ENCODE results near the gene ST7. TPM values are rescaled to one million over a fixed set of nuclear protein-coding genes. Genes with fewer than 3 reads are reported as not detected.

ST7 gene
- total RNA-seq, 1 experiment from 2014 or later = 9.7 TPM

- DNase-seq = no peak
- Histone ChIP-seq H3K4me3 (ENCODE audit: insufficient read depth, low read depth, low read length) (no peak overlapping the region), H3K27me3 (ENCODE audit: control insufficient read depth, insufficient read depth, low read length) (no peaks in the 10 kb centered on the region), H3K36me3 (replicated peaks; ENCODE audit: control insufficient read depth, insufficient read depth, low read length) (no peaks in the 10 kb centered on the region)
These were observed 257.6 kb downstream of the ST7 start for GRCh38 chr7:117210908-117211307.

GRCh38 chr7:117211614-117212013, 258.3 kb downstream of the ST7 start:
- no peak for DNase-seq
- H3K36me3 ChIP-seq (replicated peaks; ENCODE audit: control insufficient read depth, insufficient read depth, low read length) = no peaks in the 10 kb centered on the region

GRCh38 chr7:117212969-117213877, 259.9 kb downstream of the ST7 start:
- Histone ChIP-seq H3K36me3 (replicated peaks; ENCODE audit: control insufficient read depth, insufficient read depth, low read length) (no peaks in the 10 kb centered on the region), H3K4me3 (ENCODE audit: insufficient read depth, low read depth, low read length) (no peak overlapping the region), H3K27me3 (ENCODE audit: control insufficient read depth, insufficient read depth, low read length) (no peaks in the 10 kb centered on the region)
- peak; percentile 64 for DNase-seq

More at GRCh38 chr7:117211614-117212013, 258.3 kb downstream of the ST7 start:
- Histone ChIP-seq H3K4me3 (ENCODE audit: insufficient read depth, low read depth, low read length) (no peak overlapping the region), H3K27me3 (ENCODE audit: control insufficient read depth, insufficient read depth, low read length) (no peaks in the 10 kb centered on the region)

GRCh38 chr7:117216010-117216409, 262.7 kb downstream of the ST7 start:
- Histone ChIP-seq H3K4me3 (ENCODE audit: insufficient read depth, low read depth, low read length) (no peak overlapping the region), H3K27me3 (ENCODE audit: control insufficient read depth, insufficient read depth, low read length) (no peaks in the 10 kb centered on the region), H3K36me3 (replicated peaks; ENCODE audit: control insufficient read depth, insufficient read depth, low read length) (no peaks in the 10 kb centered on the region)
- no peak for DNase-seq

GRCh38 chr7:117216436-117217069, 263.3 kb downstream of the ST7 start:
- H3K4me3 ChIP-seq (ENCODE audit: insufficient read depth, low read depth, low read length) = no peak overlapping the region
- DNase-seq = no peak
- no peaks in the 10 kb centered on the region for H3K36me3 ChIP-seq (replicated peaks; ENCODE audit: control insufficient read depth, insufficient read depth, low read length)
- no peaks in the 10 kb centered on the region for H3K27me3 ChIP-seq (ENCODE audit: control insufficient read depth, insufficient read depth, low read length)

GRCh38 chr7:117217106-117218035, 264.1 kb downstream of the ST7 start:
- Histone ChIP-seq H3K36me3 (replicated peaks; ENCODE audit: control insufficient read depth, insufficient read depth, low read length) (no peaks in the 10 kb centered on the region), H3K27me3 (ENCODE audit: control insufficient read depth, insufficient read depth, low read length) (no peaks in the 10 kb centered on the region), H3K4me3 (ENCODE audit: insufficient read depth, low read depth, low read length) (no peak overlapping the region)
- DNase-seq = no peak

- Histone ChIP-seq H3K4me3 (ENCODE audit: insufficient read depth, low read depth, low read length) (no peak overlapping the region), H3K27me3 (ENCODE audit: control insufficient read depth, insufficient read depth, low read length) (no peaks in the 10 kb centered on the region), H3K36me3 (replicated peaks; ENCODE audit: control insufficient read depth, insufficient read depth, low read length) (no peaks in the 10 kb centered on the region)
- DNase-seq = no peak
These were observed 265.4 kb downstream of the ST7 start for GRCh38 chr7:117218700-117219099.

GRCh38 chr7:117219485-117219884, 266.2 kb downstream of the ST7 start:
- H3K36me3 ChIP-seq (replicated peaks; ENCODE audit: control insufficient read depth, insufficient read depth, low read length) = no peaks in the 10 kb centered on the region
- no peaks in the 10 kb centered on the region for H3K27me3 ChIP-seq (ENCODE audit: control insufficient read depth, insufficient read depth, low read length)
- DNase-seq = no peak
- no peak overlapping the region for H3K4me3 ChIP-seq (ENCODE audit: insufficient read depth, low read depth, low read length)

GRCh38 chr7:117220836-117221235, 267.5 kb downstream of the ST7 start:
- Histone ChIP-seq H3K4me3 (ENCODE audit: insufficient read depth, low read depth, low read length) (no peak overlapping the region), H3K36me3 (replicated peaks; ENCODE audit: control insufficient read depth, insufficient read depth, low read length) (no peaks in the 10 kb centered on the region), H3K27me3 (ENCODE audit: control insufficient read depth, insufficient read depth, low read length) (no peaks in the 10 kb centered on the region)
- DNase-seq = peak; percentile 43

GRCh38 chr7:117225536-117225935, 272.2 kb downstream of the ST7 start:
- Histone ChIP-seq H3K36me3 (replicated peaks; ENCODE audit: control insufficient read depth, insufficient read depth, low read length) (no peaks in the 10 kb centered on the region), H3K4me3 (ENCODE audit: insufficient read depth, low read depth, low read length) (no peak overlapping the region), H3K27me3 (ENCODE audit: control insufficient read depth, insufficient read depth, low read length) (no peaks in the 10 kb centered on the region)
- no peak for DNase-seq

GRCh38 chr7:117227091-117227490, 273.8 kb downstream of the ST7 start:
- H3K4me3 ChIP-seq (ENCODE audit: insufficient read depth, low read depth, low read length) = no peak overlapping the region
- no peaks in the 10 kb centered on the region for H3K36me3 ChIP-seq (replicated peaks; ENCODE audit: control insufficient read depth, insufficient read depth, low read length)
- DNase-seq = no peak
- H3K27me3 ChIP-seq (ENCODE audit: control insufficient read depth, insufficient read depth, low read length) = no peaks in the 10 kb centered on the region

GRCh38 chr7:117229350-117229749, 276.0 kb downstream of the ST7 start:
- H3K4me3 ChIP-seq (ENCODE audit: insufficient read depth, low read depth, low read length) = no peak overlapping the region
- DNase-seq = no peak
- no peaks in the 10 kb centered on the region for H3K36me3 ChIP-seq (replicated peaks; ENCODE audit: control insufficient read depth, insufficient read depth, low read length)
- H3K27me3 ChIP-seq (ENCODE audit: control insufficient read depth, insufficient read depth, low read length) = no peaks in the 10 kb centered on the region

GRCh38 chr7:117230276-117231046, 277.2 kb downstream of the ST7 start:
- no peak for DNase-seq
- Histone ChIP-seq H3K4me3 (ENCODE audit: insufficient read depth, low read depth, low read length) (no peak overlapping the region), H3K27me3 (ENCODE audit: control insufficient read depth, insufficient read depth, low read length) (no peaks in the 10 kb centered on the region), H3K36me3 (replicated peaks; ENCODE audit: control insufficient read depth, insufficient read depth, low read length) (no peaks in the 10 kb centered on the region)

- DNase-seq = no peak
- Histone ChIP-seq H3K27me3 (ENCODE audit: control insufficient read depth, insufficient read depth, low read length) (no peaks in the 10 kb centered on the region), H3K36me3 (replicated peaks; ENCODE audit: control insufficient read depth, insufficient read depth, low read length) (no peaks in the 10 kb centered on the region), H3K4me3 (ENCODE audit: insufficient read depth, low read depth, low read length) (no peak overlapping the region)
These were observed 277.7 kb downstream of the ST7 start for GRCh38 chr7:117231047-117231359.

Data from H7 (cell line).